HCEC 1CT (cell line): ENCODE results near the gene SYNRG.

Source experiments
- DNase-seq: peaks from one replicate; pipeline ENCODE4 v3.0.0-alpha.2; 2017

Gene SYNRG

DNA sequence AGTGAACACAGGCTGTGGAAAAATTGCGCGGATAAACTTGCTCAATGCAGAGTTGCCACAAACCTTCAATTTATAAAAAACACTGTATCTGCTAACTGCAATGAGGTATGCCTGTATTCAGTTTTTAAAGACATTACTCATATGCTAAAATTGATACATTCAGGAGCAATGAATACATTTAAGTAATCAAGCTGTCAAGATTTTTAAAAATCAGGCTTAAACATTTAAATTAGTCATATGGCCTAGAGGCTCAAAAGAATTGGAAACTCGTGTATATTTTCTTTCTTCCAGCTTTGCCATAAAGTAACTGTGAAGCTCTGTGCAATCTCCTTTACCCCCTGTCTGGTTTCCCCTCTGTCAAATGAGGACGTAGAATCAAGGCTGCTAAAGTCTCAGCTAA is 4.1 kb downstream of the SYNRG start:
- peak; percentile 3 for DNase-seq

DNA sequence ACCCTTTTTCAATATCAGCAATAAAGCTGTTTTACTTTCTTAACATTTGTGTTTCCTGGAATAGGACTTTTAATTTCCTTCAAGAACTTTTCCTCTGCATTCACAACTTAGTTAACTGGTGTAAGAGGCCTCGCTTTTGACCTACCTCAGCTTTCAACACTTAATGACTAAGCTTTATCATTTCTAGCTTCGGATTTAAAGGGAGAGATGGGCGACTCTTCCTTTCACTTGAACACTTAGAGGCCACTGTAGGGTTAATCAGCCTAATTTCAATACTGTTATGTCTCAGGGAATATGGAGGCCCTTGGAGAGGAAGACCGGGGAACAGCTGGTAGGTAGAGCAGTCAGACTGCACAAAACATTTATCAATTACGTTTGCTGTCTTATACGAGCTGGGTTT is 4.7 kb downstream of the SYNRG start:
- no peak for DNase-seq

DNA sequence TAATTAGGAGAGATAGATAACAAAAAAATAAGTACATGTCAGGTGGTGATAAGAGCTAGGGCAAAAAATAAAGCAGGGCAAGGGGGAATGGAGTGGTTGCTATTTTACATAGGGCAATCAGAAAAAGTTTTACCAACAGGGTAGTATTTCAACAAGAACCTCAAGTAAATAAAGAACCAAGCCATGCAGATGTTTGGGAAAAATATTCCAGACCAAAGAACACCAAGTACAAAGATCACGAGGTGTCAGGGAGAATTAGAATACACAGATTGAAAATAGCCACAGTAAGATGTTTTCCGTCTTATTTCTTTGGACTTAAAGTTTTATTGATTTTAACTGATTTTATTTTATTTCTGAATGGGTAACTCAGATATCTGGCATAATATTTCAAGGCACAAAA is 11.1 kb downstream of the SYNRG start:
- DNase-seq: no peak

DNA sequence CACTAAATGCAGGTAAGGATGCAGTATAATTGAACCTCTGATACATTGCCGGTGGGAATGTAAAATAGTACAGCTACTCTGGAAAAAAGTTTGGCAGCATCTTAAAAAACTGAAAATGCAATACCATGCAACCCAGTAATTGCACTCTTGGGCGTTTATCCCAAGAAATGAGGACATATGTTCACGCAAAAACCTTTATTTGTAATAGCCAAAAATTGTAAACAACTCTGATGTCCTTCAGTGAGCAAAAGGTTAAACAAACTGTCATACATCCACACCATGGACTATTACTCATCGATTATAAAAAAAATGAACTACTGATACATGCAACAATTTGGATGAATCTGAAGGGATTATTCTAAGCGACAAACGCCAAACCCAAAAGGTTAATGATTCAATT is 16.9 kb downstream of the SYNRG start:
- DNase-seq: peak; percentile 66

DNA sequence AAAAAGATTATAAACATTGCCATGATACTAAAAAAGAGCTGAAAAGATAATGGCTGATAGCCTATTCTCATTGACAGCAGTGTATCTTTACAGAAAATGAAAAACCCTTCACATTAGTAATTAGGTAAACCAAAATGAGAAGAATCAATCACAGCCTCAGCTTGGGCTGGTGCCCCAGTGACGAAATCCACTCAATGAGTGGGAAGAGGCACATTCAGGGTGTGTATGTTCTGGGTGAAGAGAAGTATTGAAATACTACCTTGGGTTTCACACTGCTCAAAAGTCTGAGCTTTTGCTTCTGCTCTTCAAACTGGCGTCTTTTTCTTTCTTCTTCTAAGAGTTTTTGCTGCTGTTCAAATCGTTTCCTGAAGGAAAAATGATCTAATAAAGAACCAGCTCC is 24.2 kb downstream of the SYNRG start:
- no peak for DNase-seq

DNA sequence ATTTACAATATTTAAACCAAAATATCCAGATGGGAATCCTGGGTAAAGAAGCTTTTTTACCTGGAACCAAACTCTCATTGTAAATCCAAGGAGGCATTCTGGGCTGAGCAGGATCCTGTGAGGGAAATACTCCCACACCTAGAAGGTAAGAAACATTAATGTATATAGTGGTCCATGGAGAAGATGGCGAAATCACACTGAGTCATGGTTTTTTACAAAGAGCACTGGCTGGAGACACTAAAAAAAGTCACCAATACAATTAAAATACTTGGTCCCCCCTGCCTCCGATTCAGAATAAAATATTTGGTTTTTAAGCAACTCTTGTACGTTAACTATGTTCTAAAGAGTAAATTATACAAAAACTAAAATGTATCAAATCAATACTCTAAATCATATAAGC is 32.9 kb downstream of the SYNRG start:
- DNase-seq: no peak

DNA sequence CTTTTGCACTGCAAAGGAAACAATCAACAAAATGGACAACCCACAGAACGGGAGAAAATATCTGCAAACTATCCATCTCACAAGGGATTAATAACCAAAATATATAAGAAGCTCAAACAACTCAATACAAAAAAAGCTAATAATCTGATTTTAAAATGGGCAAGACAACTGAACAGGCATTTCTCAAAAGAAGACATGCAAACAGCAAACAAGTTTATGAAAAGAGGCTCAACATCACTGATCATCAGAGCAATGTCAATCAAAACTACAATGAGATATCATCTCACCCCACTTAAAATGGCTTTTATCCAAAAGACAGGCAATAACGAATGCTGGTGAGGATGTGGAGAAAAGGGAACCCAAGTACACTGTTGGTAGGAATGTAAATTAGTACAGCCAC is 34.8 kb downstream of the SYNRG start:
- DNase-seq: no peak

DNA sequence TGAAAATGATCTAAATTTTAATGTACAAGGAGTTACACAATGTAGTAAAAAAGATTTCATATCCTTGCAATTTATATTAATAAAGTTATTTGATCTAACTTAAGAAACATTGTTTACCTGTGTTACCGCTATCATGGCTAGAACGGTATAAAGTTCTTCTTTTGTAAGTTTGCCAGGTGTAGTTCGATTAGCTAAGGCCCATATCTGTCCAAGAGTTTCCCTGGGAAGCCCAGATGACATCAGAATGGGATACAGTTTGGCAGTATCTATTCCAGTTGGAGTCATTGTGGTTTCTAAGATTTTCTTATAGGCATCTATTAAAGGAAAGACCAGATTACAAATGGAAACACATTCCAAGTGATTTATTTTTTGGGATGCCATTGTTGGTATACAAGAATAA is 37.5 kb downstream of the SYNRG start:
- DNase-seq: no peak

DNA sequence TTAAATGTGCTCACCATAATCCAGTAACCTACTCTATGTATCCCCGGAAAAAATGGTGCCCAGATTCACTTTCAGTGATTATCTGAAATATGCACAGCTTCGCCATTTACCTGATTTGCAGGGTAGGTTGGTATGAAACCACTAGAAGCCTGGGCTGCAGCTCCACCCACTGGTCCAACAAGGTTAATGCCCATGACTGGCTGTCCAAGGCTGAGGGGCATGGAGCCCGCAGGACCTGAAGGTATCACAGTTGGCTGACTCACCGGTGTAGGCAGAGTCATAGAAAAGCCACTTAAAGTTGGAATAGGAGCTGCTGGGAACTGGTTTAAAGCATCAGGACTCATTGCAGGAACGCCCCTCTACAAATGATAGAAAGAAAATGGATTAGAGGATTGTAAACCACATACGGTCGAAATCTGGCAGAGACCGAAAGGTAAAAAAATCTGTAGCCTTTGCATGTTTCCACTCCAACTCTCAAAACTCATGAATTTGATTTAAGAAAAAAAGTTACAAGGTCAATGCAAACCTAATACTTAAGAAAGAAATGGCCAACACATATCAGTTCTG is 38.6 kb downstream of the SYNRG start:
- DNase-seq: peak; percentile 43

DNA sequence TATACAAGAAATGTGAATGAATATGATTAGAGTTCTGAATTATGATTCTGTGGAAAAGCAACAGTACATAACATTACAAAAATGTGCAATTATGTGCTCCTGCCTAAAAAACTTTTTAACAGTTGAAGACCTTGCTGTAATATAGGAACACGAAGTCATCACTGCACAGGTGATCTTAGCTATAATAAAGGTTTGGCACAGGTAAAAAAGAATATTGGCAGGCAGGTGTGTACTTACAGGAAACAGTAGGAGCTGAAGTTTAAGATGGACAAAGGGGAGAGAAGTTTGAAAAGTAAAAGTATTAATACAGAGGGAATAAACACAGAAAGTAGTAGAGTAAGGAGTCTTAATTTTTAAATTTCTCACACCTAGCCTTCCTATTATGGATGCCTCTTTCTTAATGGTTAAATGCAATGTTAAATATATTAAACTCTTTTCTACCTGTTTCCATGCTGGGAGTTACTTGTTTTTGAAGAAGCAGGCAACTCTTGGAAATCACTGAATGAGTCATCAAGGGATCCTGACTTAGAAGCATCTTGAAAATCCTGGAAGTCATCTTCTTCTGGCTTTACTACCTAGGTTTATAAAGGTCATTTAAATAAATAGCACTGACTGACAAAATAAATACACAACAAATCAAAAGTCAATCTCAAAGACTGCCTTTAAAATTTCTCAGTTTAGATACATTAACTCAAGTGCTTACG is 40.7 kb downstream of the SYNRG start:
- no peak for DNase-seq

DNA sequence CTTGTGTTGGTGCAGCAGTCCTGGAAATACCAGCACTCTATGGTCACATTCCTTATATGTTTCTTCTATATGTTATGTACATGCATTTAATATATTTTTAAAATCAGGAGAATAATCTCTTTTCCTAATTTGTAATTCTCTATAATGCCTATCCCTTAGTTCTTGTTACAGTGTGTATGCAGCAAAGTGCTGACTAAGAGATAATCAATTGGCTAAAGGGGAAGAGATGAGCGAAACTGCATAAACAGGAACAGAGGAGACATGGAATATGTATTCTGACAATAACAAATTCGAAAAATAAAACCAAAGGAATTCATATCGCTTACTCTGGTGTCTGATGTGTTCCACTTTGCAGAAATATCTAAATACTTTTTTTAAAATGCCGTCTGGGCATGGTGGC is 41.7 kb downstream of the SYNRG start:
- no peak for DNase-seq

DNA sequence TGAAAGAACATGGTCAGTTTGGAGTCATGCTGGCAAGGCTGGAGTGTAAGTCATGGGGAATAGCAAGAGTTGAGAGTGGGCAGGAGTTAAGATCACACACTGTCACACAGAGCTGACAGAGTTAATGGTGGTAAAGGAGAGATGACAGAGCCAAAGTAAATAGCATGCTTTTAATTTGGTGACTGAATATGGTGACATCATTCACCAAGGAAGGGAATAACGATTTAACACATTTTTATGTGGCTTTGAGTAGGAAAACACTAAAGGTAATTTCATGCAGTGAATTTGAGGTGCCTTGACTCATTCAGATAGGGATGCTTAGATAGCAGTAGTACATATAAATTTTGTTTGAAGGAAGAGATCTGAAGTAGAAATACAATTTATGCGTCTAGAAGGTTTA is 42.1 kb downstream of the SYNRG start:
- no peak for DNase-seq

DNA sequence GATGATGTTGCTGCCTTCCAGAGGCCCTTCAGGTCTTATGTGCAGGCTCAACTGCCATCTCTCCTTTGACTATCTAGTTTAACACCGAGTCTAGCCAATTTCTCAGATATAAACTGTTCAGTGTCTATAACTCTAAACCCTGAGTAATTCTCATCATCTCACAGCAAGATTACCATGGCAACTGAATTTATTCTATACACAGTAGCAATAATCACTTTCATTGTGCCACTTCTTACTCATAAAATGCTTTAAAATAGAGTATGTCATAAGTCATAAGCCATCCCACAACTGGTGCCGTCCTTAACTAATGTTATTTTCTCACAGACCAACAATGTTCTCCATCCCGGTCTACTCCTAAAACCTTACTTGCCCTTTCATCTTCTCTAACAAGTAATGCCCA is 45.0 kb downstream of the SYNRG start:
- no peak for DNase-seq

DNA sequence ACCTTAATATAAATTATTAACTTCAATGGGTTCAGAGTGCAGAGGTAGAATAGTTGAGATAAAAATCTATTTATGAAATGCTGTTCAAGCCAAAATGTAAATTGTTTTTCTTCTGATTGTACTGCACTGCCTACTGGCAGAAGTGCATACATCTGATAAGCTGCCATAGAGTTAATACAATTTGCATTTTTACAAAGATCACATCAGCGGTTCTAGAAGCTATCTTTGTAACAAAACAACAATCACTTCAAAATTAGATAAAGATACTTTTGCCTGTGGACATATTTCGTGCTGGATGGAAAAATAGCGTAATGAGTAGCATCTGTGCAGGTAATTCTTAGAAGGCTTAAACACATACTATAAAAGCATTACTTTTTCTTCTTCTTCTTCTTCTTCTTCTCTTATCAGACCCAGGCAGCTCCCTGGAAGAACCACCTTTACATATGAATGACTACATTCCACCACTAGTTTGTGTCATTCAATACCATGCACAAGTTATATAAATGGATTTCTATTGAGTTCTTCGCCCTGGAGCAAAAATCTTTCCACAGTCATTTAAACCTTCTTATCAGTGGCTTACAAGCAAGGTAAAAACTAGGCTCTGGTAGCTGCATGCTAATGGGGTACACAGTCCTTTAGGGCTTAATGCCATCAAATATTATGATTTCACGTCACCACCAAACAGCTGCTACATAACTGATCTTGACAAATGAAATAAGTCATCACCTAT is 47.0 kb downstream of the SYNRG start:
- no peak for DNase-seq

DNA sequence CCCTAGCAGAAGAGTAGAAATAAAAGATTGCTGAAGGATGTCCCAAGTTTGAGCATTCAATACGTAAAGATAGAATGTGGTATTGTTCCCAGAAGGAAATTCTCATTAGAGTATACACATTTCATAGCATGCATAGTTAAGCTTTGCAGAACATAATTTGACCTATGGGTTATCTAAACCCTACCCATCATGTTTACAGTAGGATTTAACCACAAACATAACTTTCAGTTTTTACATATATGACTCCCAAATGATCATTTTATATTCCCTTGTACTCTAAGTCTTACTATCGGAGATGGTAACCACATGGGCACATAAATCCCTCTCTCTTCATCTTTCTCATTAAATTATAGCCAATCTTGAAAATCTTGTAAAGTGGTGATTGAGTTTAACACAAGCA is 50.9 kb downstream of the SYNRG start:
- no peak for DNase-seq

DNA sequence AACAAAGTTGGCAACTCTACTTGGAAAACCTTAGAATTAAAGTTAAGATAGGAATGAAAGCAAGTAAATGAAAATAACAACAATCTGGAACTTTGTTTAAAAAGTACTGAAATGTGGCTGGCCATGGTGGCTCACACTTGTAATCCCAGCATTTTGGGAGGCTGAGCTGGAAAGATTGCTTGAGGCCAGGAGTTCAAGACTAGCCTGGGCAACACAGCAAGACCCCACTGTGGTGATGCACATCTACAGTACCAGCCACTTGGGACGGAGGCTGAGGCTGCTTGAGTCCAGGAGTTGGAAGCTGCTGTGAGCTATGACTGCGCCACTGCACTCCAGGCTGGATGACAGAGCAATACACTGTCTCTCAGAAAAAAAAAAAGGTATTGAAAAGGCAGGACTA is 51.7 kb downstream of the SYNRG start:
- DNase-seq: no peak

DNA sequence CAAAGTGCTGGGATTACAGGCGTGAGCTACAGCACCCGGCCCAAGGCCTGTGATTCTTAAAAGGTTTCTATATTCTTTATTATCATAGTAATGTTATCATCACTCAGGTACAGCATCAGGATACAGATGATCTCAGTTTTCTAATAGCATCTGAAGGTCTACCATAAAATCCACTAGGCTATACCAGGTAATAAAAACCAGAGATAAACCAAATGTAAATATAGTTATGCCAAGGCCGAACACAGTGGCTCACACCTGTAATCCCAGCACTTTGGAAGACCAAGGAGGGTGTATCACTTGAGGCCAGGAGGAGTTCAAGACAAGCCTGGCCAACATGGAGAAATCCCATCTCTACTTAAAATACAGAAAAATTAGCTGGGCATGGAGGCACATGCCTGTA is 53.8 kb downstream of the SYNRG start:
- no peak for DNase-seq

DNA sequence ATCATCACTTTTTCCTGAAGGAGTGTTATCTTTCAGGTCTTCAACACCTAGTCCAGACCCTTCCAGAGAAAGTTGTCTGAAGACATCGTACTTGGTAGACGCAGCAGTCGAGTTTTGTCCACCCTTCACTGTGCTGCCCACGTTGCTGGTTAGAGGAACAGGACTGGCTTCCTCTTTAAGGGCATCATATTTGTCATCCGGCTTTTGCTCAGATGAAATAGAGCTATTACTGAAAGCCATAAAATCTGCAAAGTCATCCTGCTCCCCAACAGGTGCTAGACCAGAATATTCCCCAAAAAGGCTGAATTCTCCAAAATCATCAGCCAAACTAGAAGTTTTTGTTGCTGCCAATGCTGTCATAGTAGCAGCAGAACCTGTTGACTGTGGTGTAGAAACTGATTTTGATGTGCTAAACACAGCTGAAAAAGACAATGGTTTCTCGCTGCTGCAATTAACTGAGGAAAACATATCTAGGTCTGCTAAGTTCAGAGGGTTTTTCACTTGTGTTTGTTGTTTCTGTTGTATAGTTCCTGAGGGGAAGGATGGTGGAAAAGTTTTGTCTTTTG is 55.7 kb downstream of the SYNRG start:
- no peak for DNase-seq

DNA sequence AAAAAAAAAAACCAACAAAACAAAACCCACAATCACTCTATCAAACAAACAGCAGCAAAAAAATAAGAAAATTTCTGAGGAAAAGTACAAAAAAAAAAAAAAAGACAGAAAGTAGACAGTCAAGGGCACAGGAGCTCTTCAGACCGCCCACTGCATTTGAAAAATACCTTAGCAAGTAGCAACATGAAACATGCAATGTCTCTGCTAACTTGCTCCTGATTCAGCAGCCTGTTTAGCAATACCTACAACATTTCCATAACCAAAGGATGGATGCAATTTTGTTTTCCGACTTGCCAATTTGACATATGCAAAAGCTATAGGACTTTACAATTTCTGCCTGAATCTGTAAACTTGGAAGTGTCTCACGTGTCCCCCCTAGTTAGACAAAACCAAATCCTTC is 57.4 kb downstream of the SYNRG start:
- DNase-seq: no peak

DNA sequence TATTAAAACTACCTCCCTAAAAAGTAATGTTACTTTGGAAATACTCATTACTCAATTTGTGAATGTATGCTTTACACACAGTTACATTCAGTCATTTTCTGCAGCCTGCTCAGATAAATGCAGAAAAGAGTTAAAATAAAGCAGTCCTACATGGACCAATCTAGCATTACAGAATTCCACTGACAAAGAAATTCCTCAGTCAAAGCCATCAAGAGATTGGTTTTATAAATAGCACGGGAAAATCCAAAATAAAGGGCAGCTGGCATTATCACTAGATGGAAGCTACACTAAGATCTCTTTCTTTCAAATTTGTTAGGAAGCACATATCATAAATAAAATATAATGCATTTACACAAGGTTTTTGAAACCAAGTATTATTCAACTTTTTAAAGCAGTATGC is 61.2 kb downstream of the SYNRG start:
- DNase-seq: no peak

DNA sequence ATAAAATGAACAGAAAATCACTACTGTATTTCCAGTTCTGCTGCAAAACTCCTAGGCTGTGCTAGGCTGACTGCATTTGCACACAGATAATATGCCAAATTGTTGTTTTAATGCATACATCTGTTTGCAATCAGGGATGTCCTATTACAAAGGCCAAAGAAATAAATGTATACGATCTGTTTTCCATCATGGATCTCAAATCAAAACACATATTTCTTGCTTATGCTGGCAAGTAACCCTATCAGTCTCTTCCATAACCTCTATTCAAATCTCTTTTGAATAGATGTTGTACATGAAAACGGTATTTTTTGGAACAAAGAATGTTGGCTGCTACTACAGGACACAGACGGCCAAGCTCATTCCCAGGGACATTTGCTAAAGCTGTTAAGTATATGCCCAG is 62.9 kb downstream of the SYNRG start:
- no peak for DNase-seq

DNA sequence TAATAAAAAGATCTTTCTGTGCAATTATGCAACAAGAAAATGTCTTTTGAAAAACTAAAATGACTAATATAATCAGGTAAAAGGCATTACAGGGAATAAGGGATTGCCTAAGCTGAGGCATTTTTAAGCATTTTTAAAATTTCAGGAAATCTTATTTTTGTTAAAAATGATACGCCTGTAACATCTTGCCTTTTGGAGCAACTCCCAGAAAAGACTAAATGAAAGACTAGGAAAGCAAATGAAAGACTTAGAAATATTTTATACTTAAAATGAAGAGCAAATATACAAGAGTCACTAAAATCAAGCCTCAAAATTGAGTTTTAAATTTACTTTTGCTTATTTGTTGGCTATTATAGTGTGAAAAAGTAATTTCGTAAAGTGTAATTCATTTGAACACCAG is 63.7 kb downstream of the SYNRG start:
- DNase-seq: no peak

DNA sequence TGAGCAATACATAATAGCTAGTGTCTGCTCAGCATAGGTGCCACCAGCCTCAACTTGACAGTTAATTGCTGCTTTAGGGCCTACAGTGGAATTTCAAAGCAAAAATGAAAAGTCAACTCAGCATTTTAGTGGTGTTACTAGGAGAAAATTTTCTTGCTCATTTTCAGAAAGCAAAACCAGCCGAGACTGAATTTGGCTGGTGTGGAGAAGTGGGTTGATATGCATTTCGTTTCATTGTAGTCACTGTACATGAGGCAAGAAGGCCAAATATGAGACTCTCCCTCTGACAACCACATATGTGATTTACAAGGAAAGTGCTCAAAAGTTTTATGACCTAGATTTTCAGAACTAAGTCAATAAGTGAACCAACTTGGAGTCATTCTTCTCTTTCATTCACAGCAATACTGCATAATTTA is 65.6 kb downstream of the SYNRG start:
- DNase-seq: no peak
